Mucosa of descending colon (tissue), 3 donors: Measurements from ENCODE around the gene FOXP1. TPM values are rescaled to one million over a fixed set of nuclear protein-coding genes. Genes with fewer than 3 reads are reported as not detected.

Source experiments
- ATAC-seq: fragments of 200-7000 bp; cut with Tn5 transposase; one replicate; pipeline ENCODE4 v1.9.1; 2020; ENCODE audit warnings: mild to moderate bottlenecking, moderate library complexity
- DNase-seq, 3 donors: peaks; one replicate each; pipeline ENCODE4 v3.0.0-alpha.2; 2020
- H3K36me3 ChIP-seq: fragments of 200-600 bp; one replicate; pipeline ENCODE4 v1.8.0; 2021; ENCODE audit warnings: low read depth, mild to moderate bottlenecking
- H3K4me1 ChIP-seq: fragments of 200-600 bp; one replicate; pipeline ENCODE4 v1.8.0; 2021; ENCODE audit warnings: low read depth, mild to moderate bottlenecking
- H3K4me3 ChIP-seq: fragments of 200-600 bp; one replicate; pipeline ENCODE4 v1.8.0; 2021; ENCODE audit warnings: mild to moderate bottlenecking
- H3K9me3 ChIP-seq: fragments of 200-600 bp; one replicate; pipeline ENCODE4 v1.8.0; 2021; ENCODE audit warnings: mild to moderate bottlenecking
- intact Hi-C, 2 donors: fragments of 100-400 bp; cut with DNase I in 1 of 2; cut with micrococcal nuclease in 1 of 2; formaldehyde crosslinking; loops; one replicate each; pipeline versions ENCODE4 v1.11.0 to v1.11.1; 2022; cut with DNase I, micrococcal nuclease
- total RNA-seq, 3 donors: library from RNA; stranded (reverse); fragmentation: NEBNext Ultra II Directional in 2 of 3; extraction: Animal tissue kit (Norgen Biotek cat#: 25700) in 2 of 3; gene quantifications; one replicate each; pipeline versions ENCODE4 v1.2.1 to v1.2.4, GENCODE V29; 2021 to 2023
- TF ChIP-seq, protein P1 (sequence below): fragments of 200-600 bp; IDR thresholded peaks from one replicate; pipeline ENCODE4 v1.8.0; 2022; ENCODE audit warnings: antibody characterized with exemption, mild to moderate bottlenecking
- donor health status: DM: no; HTN: no; CAD: no; lungs with moderate emphysema.
- donor health status: DM: no; HTN: no; CAD: no.
- donor health status: DM: no; HTN: yes; CAD: no.

Gene FOXP1
- total RNA-seq, 3 donors from 2014 or later, result 133 to 217 (median 214) TPM

DNA sequence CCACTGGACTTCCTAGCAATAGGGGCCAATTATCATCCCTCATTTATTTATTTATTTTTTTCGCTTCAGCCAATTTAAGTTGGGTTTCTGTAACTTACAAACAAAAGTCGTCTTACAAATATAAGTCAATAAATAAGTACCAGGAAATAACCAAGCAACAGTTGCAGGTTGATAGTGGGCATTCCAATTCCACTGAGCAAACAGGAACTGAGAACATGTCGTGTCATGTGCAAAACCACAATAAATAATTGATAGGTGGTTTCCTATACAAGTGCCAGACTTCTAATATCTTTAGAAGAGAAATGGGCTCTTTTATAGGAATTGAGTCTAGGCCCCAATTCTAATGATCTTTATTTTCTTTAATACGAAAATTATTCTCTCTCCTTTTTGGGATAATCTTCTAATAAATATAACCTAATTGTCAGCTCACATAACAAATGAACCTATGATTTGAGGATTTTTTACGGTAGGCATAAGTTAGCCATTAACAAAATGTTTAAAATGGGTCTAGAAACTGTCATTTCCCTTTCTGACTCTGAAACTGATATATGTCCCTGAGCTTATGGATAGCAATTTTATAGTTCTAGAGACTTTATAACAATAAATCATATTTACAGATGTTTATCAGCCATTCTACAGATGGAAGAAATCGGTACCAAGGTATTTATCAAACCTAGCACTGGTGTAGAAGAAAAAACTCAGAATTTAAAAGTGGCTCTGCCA, 571.8 kb downstream of the FOXP1 start:
- TF ChIP-seq, protein P1, sequence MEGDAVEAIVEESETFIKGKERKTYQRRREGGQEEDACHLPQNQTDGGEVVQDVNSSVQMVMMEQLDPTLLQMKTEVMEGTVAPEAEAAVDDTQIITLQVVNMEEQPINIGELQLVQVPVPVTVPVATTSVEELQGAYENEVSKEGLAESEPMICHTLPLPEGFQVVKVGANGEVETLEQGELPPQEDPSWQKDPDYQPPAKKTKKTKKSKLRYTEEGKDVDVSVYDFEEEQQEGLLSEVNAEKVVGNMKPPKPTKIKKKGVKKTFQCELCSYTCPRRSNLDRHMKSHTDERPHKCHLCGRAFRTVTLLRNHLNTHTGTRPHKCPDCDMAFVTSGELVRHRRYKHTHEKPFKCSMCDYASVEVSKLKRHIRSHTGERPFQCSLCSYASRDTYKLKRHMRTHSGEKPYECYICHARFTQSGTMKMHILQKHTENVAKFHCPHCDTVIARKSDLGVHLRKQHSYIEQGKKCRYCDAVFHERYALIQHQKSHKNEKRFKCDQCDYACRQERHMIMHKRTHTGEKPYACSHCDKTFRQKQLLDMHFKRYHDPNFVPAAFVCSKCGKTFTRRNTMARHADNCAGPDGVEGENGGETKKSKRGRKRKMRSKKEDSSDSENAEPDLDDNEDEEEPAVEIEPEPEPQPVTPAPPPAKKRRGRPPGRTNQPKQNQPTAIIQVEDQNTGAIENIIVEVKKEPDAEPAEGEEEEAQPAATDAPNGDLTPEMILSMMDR, result no peak
- H3K4me1 ChIP-seq, result peaks cover 23% of the 10 kb centered on the region
- no peaks in the 10 kb centered on the region for H3K36me3 ChIP-seq
- ATAC-seq (no peak), DNase-seq (no peak)
- intact Hi-C loops, result no loop called here
- H3K4me3 ChIP-seq, result no peak overlapping the region
- H3K9me3 ChIP-seq, result no peaks in the 10 kb centered on the region

DNA sequence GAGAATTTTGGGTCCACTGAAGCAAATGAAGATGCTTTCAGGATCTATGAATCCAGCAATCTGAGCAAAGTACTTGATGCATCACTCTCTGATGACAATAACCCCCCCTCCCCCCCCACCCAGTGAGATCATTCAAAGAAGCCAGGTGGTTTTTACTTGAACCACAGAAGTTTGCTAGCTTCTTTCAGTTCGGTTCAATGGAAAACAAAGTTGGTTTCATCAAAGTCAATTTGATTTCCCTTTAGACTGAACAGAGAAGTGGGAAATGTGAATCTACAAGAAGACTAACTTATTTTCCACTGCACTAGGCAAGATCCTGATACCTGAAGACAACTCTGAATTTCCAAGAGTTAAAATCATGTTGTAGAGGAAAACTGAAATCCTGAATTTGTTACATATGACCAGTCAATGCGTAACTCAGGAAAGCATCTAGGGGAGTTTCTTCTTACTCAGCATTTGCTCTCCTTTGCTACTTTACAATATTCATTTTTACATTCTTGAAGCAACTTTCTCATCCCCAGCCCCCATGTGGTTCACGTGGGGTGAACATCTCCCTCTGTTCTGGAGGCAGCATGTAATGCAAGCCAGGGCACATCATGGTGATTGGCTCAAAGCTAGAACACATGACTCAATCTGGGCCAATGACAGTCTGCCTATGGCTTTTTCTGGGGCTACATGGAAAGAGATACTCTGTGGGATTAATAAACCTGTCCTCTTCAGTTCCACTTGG, 572.6 kb downstream of the FOXP1 start:
- DNase-seq, result no peak
- TF ChIP-seq, protein P1, result no peak
- no peak overlapping the region for H3K4me3 ChIP-seq
- no peaks in the 10 kb centered on the region for H3K9me3 ChIP-seq
- H3K4me1 ChIP-seq, result peaks cover 26% of the 10 kb centered on the region
- intact Hi-C loops, result no loop called here
- ATAC-seq, result peak; percentile 23
- no peaks in the 10 kb centered on the region for H3K36me3 ChIP-seq

DNA sequence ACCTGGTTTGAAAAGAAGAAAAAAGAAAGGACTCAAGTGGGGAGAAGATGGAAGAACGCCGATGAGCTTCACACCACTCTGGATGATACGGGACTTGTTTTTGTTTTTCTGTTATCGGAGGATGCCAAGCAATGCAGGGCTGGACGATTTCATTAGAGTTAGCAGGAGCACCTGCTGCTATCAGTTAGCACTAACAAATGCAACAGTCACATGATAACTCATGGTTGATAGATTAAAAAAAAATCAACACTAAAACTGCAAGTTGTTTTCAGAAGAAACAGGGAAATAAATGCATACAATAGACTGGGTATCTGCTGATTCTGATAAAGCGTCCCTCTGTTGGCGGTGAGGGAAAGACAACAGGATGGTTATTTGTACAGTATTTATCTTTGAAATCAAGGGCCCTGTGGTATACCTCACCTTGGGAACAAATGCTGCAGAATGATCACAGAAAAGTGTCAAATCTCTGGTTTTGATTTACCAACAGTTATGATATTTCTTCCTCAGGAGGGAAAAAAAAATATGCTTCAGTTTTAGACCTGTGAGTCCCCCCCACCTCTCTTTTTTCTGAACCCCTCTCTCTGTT, 575.1 kb downstream of the FOXP1 start:
- ATAC-seq (peak; percentile 14), DNase-seq (no peak)
- H3K36me3 ChIP-seq, result no peaks in the 10 kb centered on the region
- TF ChIP-seq, protein P1, result no peak
- peaks cover 26% of the 10 kb centered on the region for H3K4me1 ChIP-seq
- no peak overlapping the region for H3K4me3 ChIP-seq
- no peaks in the 10 kb centered on the region for H3K9me3 ChIP-seq
- intact Hi-C loops, result loop anchor here in 1 of 2 donors (10.0 kb wide), 1 partner anchor 56 kb away; no protein-coding TSS in a partner anchor

DNA sequence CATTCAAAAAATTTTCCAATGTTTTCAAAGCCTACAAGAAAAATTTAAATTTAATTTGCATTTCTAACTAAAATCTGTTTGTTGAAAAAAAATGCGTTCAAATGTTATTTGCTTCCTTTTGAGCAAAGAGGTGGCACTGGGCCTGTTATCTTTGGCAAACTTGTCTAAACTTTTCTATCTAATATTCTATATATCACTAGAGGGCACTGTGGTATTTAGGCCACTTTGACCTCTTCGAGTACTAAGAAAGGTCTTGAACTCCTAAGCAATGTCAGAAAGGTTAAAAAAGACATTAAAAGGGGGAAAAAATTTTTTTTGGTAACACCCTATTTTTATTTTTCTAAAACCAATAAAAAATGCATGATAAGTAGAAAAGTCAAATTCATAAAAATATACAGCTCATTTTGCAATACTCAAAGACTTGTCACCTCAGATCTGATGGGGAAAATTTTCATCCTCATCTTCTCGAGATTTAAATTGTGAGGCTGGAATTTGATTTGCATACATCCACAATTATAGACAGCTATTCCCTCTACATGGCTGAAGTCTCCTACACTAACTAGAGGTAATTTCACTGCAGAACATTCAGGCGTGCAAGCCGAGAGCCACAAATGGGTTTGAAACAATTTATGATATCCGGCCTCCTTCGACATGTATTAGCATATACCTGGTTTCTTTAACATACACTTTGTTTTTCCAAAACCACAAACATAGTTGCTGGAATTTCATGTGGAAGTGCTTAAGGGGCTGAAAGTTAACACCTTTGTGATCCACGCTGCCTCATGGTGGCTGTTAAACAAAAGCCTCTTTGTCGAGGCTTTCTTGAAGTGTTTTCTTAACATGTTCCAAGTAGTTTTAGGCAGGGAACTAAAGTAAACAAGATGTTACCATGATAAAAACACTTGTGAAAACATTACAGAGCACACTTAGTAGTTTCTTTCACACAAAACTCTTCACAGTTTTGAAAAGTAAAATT, 576.4 kb downstream of the FOXP1 start:
- intact Hi-C loops, result loop anchor here in 1 of 2 donors (10.0 kb wide), 1 partner anchor 58 kb away; no protein-coding TSS in a partner anchor
- no peak for DNase-seq
- peaks cover 26% of the 10 kb centered on the region for H3K4me1 ChIP-seq
- TF ChIP-seq, protein P1, result peak; percentile 6
- H3K9me3 ChIP-seq, result no peaks in the 10 kb centered on the region
- ATAC-seq, result peak; percentile 75
- no peaks in the 10 kb centered on the region for H3K36me3 ChIP-seq
- no peak overlapping the region for H3K4me3 ChIP-seq
